Fibroblast of villous mesenchyme (primary cell): ENCODE measurements around the gene BUB1B. TPM values are rescaled to one million over a fixed set of nuclear protein-coding genes. Genes with fewer than 3 reads are reported as not detected.
A peak's percentile ranks its signal among the peaks of the same experiment; 100 is the strongest.
"Not testable (repeated sequence)": the region's sequence is repeated elsewhere in the genome, so short reads cannot be mapped to it uniquely, and the experiment has no call there.

ENCODE experiments used
- DNase-seq: peaks from one replicate; pipeline ENCODE4 v3.0.0-alpha.2; 2010; ENCODE audit warnings: low read depth
- H3K4me3 ChIP-seq: 2 replicates; pipeline ENCODE4 v1.5.1; 2011; ENCODE audit warnings: low read depth, mild to moderate bottlenecking, low read length
- total RNA-seq: library from RNA; depleted of rRNA; stranded (reverse); fragments of >200 nt; gene quantifications from 2 replicates; pipeline ENCODE4 v1.2.3, GENCODE V29; 2012
- TF ChIP-seq, protein P1 (sequence below): IDR thresholded peaks from 2 replicates; pipeline ENCODE4 v1.5.1; 2012; ENCODE audit warnings: low read depth, mild to moderate bottlenecking, low read length; ENCODE audit not compliant: insufficient read depth

Gene BUB1B
- total RNA-seq, 1 donor, result 19.9 TPM

DNA sequence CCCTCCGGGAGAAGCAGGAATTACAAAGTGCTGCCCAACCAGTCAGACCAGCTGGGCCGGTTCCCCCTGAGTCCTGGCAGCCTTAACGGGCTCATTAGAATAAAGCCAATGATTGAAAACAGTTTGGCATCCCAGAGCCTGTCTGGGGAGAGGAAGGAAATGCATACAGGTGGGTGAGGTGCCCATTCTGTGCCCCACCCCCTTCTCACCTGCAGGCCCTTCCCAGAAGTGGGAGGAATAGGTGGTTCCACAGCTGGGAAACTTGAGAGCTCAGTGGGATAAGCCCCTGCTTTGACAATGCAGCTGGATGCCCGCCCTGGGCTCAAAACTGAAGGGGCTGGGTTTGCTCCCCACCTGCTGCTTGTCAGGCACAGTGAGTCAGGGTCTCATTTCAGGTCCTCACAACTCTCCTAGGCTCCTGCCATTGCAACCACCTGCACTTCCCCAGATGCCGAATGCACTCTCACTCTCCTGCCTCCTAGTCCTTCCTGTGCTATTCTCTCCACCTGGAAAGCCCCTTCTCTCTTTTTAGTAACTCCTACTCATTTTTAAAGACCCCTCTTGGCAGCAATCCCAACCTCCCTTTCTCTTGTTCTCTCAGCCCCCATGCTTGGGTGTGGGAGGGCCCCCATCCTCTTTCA, 5.5 kb upstream of the BUB1B start:
- no peak overlapping the region for H3K4me3 ChIP-seq
- TF ChIP-seq, protein P1, sequence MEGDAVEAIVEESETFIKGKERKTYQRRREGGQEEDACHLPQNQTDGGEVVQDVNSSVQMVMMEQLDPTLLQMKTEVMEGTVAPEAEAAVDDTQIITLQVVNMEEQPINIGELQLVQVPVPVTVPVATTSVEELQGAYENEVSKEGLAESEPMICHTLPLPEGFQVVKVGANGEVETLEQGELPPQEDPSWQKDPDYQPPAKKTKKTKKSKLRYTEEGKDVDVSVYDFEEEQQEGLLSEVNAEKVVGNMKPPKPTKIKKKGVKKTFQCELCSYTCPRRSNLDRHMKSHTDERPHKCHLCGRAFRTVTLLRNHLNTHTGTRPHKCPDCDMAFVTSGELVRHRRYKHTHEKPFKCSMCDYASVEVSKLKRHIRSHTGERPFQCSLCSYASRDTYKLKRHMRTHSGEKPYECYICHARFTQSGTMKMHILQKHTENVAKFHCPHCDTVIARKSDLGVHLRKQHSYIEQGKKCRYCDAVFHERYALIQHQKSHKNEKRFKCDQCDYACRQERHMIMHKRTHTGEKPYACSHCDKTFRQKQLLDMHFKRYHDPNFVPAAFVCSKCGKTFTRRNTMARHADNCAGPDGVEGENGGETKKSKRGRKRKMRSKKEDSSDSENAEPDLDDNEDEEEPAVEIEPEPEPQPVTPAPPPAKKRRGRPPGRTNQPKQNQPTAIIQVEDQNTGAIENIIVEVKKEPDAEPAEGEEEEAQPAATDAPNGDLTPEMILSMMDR, result no peak
- no peak for DNase-seq

DNA sequence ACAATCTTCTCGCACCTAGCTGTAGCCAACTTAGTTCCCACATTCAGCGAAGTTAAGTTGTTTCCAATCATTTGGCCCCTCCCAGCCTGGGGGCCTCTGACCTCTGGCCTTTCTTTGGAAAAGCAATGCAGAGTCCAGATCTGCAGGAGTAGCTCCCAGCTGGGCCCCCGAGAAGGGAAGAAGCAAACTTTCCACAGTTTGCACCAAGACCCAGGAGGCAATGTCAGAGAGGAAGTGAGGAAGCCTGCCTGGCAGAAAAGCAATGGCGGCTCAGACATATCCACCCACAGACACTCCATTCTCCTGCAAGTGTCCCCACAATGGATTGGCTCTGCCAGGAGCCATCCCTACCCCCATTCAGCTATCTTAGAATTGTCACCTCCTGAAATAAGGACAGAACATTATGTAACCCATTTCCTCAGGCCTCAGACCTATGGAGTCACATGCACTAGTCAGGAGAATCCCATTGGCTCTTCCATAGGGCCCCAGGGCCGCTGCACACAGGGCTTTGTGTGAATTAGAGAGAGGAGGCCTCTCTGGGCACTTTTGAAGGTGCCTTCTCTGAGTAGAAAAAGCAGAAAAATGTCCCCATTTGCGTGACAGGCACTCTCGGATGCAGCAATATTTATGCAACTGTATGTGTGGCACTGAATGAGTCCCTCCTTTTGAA, 3.0 kb upstream of the BUB1B start:
- TF ChIP-seq, protein P1, result no peak
- no peak overlapping the region for H3K4me3 ChIP-seq
- no peak for DNase-seq

DNA sequence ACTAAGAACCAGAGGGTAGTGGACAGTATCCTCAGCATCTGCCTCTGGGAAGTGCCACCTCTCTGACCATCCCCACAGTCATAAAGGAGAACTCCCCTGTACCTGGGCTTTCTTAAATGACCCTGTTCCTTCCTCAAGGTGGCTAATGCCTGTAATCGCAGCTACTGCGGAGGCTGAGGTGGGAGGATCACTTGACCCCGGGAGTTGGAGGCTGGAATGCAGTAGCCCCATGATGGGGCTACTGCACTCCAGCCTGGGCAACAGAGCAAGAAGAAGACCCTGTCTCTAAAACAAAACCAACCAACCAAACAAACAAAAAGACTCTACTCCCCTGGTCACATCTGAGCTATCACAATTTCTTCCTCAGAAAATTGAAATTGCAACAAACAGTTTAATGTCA, 848 bp upstream of the BUB1B start:
- H3K4me3 ChIP-seq, result no peak overlapping the region
- TF ChIP-seq, protein P1, result no peak
- DNase-seq, result no peak

DNA sequence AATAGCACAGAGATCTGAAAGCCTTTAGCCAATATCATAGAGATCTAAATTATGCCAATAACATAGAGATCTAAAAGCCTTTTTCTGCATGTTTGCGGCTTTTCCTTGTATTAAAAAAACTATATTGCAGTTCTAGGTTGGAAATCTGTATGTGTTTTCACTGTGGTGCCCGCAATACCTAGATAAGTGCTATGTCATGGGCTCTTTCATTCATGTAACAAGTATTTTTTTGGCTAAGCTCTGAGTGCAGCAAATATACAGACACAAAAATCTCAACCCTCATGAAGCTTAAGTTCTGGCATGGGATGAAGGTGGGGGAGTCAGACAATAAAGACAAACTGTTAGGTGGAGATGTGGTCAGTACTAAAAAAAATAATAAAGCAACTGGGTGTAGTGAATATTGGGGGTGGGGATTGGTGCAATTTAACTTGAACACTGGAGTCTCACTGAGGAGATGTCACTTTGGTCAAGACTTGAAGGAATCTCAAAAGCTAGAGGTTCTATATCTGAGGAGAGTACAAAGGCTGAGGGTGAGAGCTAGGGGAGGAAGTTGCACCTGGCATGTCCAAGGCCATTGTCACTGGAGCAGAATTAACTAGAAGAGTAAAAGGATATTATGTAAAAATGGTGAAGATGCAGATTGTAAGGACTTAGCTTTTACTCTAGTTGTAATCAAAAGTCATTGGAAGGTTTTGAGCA, 973 bp downstream of the BUB1B start:
- H3K4me3 ChIP-seq, result peak overlapping the region; percentile 92
- TF ChIP-seq, protein P1, result no peak
- DNase-seq, result no peak

DNA sequence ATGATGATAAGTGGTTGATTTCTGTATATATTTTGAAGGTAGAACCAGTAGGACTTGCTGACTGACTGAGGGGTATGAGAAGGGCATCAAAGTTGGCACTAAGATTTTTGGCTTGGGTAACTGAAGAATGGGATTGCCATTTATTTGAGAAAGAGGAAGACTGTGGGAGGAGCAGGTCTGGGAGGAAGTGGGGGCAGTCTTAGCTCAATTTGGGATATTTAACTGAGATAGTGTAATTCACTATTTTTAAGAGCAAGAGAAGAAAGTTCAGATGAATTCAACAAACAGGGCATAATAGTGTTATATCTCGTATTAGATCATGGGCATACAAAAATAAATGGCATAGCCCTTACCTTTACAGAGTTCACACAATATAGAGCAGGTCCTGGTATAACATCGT, 1.7 kb downstream of the BUB1B start:
- DNase-seq, result no peak
- TF ChIP-seq, protein P1, result no peak
- H3K4me3 ChIP-seq, result peak overlapping the region; percentile 92

DNA sequence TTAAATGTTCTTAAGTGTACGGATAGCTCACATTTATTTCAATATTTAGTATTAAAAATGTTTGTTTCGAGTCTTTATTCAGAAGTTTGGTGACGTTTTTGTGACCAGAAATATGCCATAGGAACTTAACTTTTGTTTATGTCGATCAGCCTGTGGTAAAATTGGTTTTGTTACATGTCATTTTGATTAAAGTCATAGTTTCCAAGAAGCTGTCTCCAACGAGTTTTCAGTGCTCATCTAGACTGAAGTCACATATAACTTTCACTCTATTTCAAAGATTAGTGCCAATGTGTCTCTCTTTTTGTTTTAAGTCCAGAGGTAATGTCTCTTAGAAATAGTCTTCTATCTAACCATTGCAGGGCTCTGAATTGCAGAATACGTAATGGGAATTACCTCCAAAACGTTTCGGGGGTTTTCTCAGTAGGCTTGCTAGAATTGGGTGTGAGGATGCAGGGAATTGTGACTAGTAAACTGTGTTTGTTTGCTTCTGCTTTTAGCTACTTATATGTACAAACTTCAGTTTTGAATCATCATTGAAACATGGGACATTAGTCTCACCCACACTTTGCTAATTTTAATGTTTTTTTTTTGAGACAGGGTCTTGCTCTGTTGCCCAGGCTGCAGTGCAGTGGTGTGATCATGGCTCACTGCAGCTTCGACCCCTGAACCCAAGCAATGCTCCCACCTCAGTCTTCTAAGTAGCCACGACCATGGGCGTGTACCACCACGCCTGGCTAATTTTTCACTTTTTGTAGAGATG, 3.0 kb downstream of the BUB1B start:
- TF ChIP-seq, protein P1, result no peak
- no peak for DNase-seq
- no peak overlapping the region for H3K4me3 ChIP-seq

DNA sequence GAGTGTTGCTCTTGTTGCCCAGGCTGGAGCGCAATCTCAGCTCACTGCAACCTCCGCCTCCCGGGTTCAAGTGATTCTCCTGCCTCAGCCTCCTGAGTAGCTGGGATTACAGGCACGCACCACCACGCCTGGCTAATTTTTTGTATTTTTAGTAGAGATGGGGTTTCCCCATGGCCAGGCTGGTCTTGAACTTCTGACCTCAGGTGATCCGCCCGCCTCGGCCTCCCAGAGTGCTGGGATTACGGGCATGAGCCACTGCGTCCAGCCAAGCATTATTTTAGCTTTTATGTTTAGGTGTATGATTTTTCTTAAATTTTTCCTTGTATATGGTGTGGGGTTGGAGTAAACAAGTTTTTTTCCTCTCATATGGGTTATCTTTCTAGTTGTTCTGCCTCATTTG, 6.5 kb downstream of the BUB1B start:
- H3K4me3 ChIP-seq, result not testable (repeated sequence)

More for the DNA sequence above, 6.5 kb downstream of the BUB1B start:
- not testable (repeated sequence) for DNase-seq
